NCI-H146 treated with DMSO at 0.1 percent for 48 hours (cell line): ENCODE data around the gene CELF2.
A peak's percentile ranks its signal among the peaks of the same experiment; 100 is the strongest.

Experiments
- DNase-seq: peaks from one replicate; lab custom pipeline; 2025; ENCODE audit not compliant: unreplicated experiment; lab: John Stamatoyannopoulos, UW

The CELF2 gene

GRCh38 chr10:11262494-11263345 lies 245.0 kb downstream of the CELF2 start:
- DNase-seq = no peak

- no peak for DNase-seq
These were observed 246.1 kb downstream of the CELF2 start for GRCh38 chr10:11263767-11264166.

- DNase-seq = no peak
These were observed 246.8 kb downstream of the CELF2 start for GRCh38 chr10:11264296-11265048.

GRCh38 chr10:11265484-11265883 lies 247.8 kb downstream of the CELF2 start:
- DNase-seq = no peak

- DNase-seq = no peak
These were observed 248.8 kb downstream of the CELF2 start for GRCh38 chr10:11266426-11266825.

GRCh38 chr10:11270135-11270857 lies 252.6 kb downstream of the CELF2 start:
- DNase-seq = peak; percentile 21

GRCh38 chr10:11270858-11271179 lies 253.1 kb downstream of the CELF2 start:
- DNase-seq = no peak

GRCh38 chr10:11272915-11273389 lies 255.3 kb downstream of the CELF2 start:
- no peak for DNase-seq

GRCh38 chr10:11274452-11274851 lies 256.8 kb downstream of the CELF2 start:
- peak; percentile 61 for DNase-seq

- DNase-seq = no peak
These were observed 258.0 kb downstream of the CELF2 start for GRCh38 chr10:11275651-11276050.

GRCh38 chr10:11276449-11276990 lies 258.8 kb downstream of the CELF2 start:
- no peak for DNase-seq

- no peak for DNase-seq
These were observed 261.6 kb downstream of the CELF2 start for GRCh38 chr10:11279314-11279713.

- no peak for DNase-seq
These were observed 262.7 kb downstream of the CELF2 start for GRCh38 chr10:11280187-11280932.

- no peak for DNase-seq
These were observed 264.5 kb downstream of the CELF2 start for GRCh38 chr10:11282156-11282555.

- no peak for DNase-seq
These were observed 265.0 kb downstream of the CELF2 start for GRCh38 chr10:11282661-11283060.

GRCh38 chr10:11284291-11285085 lies 266.8 kb downstream of the CELF2 start:
- no peak for DNase-seq

GRCh38 chr10:11285171-11285570 lies 267.5 kb downstream of the CELF2 start:
- DNase-seq = no peak

- DNase-seq = no peak
These were observed 268.7 kb downstream of the CELF2 start for GRCh38 chr10:11286261-11286852.

GRCh38 chr10:11288302-11288701 lies 270.6 kb downstream of the CELF2 start:
- DNase-seq = no peak
